ENCODE data around the gene MAN1B1.
A peak's percentile ranks its signal among the peaks of the same experiment; 100 is the strongest.
"Not testable (repeated sequence)": the region's sequence is repeated elsewhere in the genome, so short reads cannot be mapped to it uniquely, and the experiment has no call there.

The MAN1B1 gene

DNA sequence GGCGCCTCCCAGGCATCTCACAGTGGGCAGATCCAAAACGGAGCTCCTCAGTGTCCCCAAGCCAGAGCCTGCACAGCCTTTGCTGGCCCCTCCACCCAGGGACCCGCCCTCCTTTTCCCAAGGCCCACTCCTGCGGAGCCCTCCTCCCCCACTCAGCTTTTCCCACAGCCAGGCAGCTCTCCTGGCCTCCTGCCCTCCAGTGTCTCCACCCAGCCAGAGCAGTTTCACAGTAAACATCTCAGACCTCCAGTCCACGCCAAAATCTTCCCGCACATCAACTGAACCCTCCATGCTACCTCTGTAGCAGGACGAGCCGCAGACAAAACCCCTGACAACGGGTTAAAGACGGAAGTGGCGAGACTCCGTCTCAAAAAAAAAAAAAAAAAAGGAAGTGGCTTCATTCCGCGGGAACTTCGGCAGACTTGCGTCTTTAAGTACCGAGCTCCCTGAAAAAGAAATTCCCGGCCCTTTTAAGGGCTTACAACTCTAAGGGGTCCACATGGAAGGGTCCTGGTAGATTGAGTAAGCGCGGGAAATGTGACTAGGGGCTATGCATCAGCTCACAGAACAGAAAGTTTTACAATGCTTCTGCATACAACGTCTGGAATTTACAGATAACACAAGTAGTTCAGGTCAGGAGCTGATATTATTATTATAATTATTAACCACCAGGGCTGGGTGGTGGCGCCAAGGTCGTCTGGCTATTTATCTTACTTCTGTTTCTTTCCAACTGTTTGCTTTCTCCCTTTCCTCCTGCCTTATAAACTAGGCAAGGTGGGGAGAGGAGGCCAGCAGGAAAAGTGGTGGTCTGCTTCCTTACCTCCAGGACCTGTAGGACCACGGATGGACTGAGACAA, 40.7 kb downstream of the MAN1B1 start:
- DNase-seq (ENCODE audit: low spot score) = peak; percentile 72

DNA sequence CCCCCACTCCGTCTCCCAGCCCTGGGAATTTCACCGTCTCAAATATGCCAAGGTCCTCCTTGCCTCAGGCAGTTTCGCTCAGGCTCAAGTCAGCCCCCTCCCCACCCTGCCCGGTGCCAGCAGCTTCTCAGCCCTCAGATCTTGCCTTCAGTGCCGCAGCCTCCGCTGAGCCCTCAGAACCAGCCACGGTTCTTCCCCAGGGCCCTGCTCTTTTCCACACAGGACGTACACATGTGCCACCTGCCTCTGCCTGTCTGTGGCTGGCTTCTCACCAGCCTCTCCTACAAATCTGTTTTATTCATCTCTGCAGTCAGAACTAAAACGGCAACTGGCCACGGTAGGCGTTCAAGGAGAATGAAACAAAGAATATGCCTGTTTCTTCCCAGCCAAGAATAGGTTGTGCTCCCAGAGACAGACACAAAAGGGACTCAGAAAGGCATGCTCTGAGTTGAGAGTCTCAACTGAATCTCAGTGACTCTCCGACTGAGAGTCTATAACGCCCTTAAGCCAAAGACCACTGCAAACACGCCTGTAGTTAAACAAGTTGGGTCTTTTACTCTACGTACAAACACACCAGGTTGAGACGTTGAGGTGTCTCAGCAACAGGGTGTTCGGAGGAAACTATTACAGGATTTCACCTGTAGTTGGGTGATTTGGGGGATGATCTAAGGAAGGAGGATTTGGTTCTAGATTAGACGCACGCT, 41.5 kb downstream of the MAN1B1 start:
- peak; percentile 30 for DNase-seq (ENCODE audit: low spot score)

DNA sequence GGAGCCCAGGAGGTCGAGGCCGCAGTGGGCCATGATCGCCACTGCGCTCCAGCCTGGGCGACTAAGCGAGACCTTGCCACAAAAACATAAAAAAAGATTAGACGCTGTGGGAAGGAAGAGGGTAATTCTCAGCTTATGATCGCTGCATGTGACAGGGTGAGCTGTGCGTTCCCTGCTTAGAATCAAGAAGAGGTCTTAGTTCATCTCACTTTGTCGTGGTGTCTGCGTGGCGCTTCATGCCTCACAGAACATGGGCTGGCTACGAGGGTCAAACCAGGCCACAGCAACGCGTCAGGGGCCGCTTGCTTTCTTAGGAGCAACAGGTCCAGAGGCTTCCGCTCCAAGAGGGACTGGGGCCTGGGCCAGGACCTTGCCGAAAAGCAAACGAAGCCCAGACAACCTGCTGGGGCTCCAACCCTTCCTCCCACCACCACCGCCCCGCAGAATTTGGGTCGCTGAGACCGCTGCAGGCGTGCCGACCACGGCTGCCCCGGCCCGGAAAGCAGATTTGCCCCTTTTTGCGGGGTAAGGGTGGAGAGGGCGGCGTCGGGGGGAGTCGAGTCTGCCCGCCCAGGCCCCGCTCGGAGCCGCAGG, 42.2 kb downstream of the MAN1B1 start:
- peak; percentile 35 for DNase-seq (ENCODE audit: low spot score)

DNA sequence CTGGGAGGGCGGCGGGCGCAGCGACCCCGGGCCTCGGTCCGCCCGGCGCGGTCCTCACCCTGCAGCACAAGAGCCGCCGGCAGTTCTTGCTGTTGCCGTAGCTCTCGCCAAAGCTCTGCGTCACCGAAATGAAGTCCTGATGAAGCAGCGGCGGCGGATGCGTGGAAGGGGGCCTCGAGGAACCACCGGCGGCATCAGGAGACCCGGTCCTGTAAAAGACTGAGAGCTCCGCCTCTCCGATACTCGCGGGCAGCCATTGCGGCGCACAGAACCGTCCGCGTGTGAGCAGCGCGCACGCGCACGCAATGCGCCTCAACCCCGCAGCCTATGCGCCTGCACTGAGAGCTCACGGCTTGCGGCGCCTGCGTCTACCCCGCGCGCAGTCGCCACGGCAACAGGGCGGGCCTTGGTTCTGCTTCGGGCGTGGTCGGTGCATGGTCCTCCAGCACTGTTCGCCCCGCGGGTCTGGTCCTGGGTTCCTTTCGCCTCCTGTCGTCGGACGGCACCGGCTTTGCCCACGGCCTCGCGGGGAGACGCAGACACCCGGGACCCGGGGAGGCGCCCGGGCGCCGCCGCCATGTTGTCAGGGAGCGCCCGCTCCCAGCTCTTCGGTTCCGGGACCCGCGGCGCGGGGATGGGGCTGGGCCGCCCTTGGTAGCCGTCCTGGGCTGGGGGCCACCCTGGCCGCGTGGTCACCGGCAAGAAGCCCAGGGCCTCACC, 42.8 kb downstream of the MAN1B1 start:
- peak; percentile 95 for DNase-seq (ENCODE audit: low spot score)

DNA sequence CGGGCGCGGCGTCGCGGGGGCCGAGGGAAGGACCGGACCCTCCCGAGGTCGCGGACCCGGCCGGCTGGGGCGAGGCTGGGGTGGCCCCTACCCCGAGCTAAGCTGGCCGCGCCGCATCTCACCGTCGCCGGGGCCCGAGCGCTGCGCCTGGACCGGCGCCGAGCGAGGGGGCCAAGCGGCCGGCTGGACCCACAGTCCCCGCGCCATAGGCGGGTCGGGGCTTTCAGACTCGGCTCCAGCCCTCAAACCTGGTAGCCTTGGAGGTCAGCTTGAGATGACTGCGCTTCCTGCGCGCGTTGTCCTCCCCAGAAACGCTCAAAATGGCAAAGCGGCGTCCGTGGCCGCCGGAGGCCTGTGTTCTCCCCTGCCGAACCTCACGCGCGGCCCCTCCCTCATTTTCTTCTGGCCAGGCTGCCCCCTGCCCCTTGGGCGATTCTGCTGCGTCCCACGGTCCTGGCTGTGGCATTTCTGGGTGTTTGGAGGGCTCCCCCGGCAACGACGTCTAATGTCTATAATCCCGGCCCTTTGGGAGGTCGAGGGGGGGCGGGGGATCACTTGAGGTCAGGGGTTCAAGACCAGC, 43.5 kb downstream of the MAN1B1 start:
- DNase-seq (ENCODE audit: low spot score) = no peak

DNA sequence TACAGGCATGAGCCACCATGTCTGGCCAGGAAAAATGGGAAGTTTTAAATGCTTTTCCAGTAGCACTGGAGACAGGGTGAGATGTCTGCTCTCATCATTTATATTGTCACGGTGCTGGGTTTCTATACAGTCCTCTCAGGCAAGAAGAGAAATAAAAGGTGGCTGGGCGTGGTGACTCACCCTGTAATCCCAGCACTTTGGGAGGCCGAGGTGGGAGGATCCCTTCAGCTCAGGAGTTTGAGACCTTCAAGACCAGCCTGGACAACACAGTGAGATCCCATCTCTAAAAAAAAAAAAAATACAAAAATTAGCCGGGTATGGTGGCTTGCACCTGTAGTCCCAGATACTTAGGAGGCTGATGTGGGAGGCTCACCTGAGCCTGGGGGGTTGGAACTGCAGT, 47.4 kb downstream of the MAN1B1 start:
- no peak for DNase-seq (ENCODE audit: low spot score)

DNA sequence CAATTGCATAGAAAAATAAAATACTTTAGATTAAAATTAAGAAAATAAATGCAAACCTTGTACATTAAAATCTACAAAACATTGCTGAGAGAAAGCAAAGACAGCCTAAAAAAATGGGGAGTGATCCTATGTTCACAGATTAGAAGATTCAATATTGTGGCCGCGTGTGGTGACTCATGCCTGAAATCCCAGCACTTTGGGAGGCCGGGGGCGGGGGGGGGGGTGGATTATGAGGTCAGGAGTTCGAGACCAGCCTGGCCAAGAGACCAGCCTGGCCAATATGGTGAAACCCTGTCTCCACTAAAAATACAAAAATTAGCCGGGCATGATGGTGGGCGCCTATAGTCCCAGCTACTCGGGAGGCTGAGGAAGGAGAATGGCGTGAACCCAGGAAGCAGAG, 48.4 kb downstream of the MAN1B1 start:
- DNase-seq (ENCODE audit: low spot score) = not testable (repeated sequence)

DNA sequence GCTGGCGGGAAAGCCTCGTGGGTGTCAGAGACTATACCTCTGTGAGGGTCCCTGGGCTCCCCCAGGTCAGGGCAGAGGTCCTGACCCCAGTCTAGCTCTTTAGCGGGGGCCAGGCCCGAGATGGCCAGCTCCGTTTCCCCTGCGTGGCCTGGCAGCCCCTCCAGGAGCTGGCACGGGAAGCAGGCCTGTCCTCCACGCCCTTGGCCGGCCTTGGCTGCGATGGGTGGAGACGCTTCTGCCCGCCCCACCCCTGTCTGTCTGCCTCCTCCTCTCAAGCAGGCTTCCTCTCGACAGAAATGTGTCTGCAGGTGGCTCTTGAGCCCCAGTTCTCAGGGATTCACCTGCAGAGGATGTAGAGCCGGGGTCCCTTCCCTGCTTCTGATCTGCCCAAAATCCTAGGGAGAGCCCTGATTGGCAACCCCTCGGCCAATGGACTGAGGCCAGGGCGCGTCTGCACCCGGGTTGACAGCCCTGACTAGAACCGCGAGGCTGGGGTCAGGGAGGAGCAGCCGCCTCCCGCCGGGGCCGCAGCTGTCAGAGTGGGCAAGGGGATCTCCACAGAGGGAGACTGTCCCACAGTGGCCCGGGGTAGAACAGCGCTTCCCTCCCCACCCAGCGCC, 49.6 kb downstream of the MAN1B1 start:
- DNase-seq (ENCODE audit: low spot score) = peak; percentile 50

DNA sequence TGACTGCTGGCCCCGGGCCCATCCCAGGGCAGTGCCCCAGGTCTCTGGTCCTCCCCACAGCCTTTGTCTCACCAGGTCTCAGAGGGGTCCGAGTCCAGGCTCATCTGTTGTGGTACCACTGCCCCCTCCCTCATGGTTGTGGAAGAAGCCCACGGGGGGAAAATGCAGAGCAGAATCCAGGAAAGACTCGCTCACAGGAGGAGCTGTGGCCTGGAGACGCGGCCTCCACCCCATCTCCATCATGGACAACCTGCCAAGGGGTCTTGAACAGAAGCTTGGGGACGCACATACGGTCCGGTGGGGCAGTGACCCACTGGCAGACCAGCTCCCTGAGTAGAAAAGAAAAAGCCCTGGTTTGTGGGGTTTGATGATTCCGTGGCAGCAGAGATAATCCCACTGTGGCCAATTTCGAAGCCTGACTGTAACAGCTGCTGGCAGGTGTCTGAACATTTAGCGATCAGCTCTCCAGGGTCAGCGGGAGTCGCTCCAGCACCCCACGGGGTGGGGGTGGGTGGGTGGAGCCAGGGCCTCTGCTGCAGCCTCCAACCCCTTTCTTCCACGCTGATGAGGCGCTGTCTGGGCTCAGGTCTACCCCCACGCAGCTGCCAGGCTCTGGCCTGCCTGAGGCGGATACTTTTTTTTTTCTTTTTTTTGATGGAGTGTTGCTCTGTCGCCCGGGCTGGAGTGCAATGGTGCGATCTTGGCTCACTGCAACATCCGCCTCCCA, 50.3 kb downstream of the MAN1B1 start:
- DNase-seq (ENCODE audit: low spot score) = no peak

DNA sequence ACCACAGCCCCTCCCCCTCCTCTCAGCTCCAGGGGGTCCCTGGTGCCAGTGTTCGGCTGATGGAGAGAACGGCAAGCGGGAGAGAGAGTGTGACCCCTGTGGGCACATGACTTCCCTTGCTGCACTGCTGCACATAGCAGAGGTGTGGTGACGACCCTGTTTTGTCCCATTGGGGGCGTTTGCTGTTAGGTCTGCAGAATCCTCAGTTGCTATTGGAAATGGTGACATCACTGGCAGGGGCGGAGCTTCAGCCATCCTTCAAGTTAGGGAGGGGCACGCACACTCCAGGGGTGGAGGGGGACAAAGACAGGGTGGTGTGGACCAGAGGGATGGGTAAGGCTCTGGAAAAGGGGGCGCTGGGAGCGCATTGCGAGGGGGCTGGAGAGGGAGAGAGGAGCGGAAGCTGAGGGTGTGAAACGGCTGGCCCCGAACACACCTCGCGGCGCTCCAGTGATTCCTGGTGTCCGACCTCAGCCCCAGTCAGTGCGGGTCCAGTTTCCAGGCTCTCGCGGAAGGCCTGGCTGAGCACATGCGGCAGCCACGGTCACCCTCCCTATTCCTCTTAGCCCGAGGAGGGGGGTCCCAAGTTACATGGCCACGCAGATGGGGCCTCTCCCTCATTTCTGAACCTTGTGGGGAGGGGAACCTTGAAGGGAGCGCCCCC, 51.4 kb downstream of the MAN1B1 start:
- DNase-seq (ENCODE audit: low spot score) = no peak

DNA sequence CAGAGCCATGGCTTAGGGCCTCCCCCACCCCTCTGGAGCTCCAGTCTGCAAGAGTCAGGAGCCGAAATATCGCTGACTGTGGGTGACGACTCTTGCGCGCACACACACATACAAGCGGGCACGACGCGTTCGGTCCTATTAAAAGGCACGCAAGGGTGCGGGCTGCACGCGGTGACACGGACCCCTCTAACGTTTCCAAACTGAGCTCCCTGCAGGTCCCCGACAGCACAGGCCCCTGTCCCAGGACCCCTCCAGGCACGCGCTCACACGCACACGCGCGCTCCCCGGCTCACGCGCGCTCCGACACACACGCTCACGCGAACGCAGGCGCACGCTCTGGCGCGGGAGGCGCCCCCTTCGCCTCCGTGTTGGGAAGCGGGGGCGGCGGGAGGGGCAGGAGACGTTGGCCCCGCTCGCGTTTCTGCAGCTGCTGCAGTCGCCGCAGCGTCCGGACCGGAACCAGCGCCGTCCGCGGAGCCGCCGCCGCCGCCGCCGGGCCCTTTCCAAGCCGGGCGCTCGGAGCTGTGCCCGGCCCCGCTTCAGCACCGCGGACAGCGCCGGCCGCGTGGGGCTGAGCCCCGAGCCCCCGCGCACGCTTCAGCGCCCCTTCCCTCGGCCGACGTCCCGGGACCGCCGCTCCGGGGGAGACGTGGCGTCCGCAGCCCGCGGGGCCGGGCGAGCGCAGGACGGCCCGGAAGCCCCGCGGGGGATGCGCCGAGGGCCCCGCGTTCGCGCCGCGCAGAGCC, 52.1 kb downstream of the MAN1B1 start, which contains the start of gene GRIN1:
Gene GRIN1, plus strand, starts transcription at position 433 of the 746 bp plus-strand sequence. CDS start 333 bp downstream, outside the sequence.
- DNase-seq (ENCODE audit: low spot score) = no peak

DNA sequence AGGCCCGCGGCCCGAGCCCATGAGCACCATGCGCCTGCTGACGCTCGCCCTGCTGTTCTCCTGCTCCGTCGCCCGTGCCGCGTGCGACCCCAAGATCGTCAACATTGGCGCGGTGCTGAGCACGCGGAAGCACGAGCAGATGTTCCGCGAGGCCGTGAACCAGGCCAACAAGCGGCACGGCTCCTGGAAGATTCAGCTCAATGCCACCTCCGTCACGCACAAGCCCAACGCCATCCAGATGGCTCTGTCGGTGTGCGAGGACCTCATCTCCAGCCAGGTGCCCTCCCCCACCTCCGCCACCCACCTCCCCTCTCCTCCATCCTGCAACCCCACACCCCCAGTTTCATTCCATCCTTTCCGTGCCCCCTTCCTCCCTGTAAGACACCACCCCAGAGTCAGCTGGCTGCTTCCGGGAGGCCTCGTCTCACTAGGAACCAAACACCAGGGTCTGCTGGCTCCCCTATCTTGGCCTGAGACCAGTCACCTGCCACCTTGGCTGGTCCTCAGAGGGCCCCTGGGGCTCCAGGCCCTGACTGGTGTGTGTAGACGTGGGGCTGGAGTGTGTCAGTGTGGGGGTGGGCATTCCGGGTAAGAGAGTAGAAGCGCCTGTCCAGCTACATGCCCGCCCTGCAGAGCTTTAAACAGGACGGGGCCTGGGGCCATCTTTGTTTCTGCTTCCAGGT, 52.8 kb downstream of the MAN1B1 start:
- DNase-seq (ENCODE audit: low spot score) = no peak

DNA sequence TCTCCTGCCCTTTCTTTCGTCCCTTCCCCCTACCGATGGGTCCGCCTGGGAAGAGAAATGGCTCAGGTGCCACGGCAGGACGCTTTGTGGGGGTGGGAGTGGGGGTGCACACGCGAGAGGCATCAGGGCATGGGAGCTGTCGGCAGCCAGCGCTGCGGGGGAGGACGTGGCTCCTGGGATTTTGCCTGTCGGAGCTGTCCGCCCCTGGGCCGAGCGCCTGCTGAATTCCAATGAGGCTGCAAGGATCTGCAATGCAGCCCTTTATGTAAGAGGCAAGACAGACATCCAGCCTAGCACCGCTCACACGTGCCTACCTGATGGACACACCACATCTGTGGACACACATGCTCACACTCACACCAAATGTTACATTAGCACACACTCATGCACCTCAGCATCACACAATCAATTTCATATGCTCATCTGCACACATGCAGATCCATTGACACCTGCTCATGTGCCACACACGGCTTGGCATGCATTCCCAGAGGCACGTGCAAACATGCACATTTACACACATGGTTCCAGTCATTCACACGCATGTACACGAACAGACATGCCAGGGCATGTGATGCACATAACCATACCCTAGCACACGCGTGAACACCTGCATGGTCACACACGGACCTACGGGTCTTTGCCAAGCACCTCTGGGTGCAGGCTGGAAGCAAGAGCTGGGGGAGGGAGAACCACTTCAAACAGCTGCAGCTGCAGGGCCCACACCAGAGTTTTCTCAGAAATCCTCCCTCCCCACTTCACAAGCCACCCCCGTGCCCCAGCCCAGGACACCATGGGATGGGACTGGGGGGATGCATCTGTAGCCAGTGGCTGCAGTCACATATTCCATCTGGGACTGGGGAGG, 53.6 kb downstream of the MAN1B1 start:
- no peak for DNase-seq (ENCODE audit: low spot score)

DNA sequence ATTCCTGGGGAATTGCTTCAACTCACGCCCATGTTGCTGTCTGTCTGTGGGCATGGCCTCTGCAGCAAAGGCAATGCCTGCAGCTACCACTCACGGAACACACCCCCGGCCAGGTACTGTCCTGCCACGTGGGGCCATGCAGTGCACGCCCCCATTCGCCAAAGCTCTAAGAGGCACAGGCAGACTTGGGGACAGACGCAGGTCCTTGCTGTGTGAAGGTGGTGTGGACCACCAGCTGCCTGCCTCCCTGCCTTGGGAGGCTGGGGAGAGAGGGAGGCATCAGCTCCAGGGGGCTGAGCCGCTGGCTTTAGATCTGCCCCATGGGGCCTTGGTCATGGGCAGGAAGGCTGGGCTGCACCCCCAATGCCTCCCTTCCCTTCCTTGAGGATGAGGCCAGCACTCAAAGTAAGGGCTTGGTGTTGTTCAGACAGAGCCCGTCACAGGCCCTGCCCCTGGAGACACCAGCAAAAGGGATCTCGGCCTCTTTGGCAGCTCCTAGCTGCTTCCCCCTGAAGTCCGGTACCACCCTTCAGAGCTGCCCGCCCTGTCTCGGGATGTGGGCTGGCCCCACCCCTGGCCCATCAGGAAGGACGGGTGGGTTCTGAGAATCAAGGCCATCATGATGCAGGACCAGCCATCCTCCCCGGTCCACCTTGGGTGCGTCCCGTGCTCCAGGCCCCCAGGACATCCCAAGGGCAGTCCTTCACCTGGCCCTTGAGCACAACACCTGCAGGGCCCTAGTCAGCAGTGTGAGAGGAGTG, 54.4 kb downstream of the MAN1B1 start:
- no peak for DNase-seq (ENCODE audit: low spot score)

DNA sequence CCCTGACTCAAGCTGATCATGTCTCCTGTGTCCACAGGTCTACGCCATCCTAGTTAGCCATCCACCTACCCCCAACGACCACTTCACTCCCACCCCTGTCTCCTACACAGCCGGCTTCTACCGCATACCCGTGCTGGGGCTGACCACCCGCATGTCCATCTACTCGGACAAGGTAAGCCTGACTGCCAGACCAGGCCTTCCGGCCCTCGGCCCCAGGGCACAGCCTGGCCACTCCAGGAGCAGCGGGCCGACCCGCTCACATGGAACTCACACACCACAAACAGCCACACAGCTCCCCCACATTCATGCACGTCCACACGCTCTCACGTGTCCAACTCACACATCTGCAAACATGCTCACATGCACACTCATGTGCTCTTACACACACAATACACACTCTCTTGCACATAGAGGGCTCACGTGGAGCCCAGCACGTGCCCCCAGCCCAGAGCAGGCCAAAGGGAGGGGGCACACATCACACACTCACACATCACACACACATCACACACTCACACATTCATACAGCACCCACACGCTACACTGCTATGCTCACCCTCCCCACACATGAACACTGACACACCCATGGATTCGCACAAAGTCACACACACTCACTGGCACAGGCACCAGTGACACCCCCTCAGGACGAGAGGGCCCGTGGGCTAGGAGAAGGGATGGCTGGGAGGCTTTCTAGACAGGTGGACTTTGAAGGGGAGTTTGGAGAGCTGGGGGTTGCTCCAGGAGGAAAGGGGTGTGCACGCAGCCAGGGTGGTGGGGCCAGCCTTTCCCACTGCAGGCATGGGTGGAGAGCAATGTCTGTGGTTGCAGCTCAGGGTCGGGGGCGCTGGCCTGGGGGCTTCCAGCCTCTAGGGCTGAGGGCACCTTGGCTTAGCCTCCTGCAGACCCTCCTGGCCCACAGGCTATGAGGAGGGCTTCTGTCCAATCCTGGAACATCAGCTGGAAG, 55.5 kb downstream of the MAN1B1 start:
- no peak for DNase-seq (ENCODE audit: low spot score)

DNA sequence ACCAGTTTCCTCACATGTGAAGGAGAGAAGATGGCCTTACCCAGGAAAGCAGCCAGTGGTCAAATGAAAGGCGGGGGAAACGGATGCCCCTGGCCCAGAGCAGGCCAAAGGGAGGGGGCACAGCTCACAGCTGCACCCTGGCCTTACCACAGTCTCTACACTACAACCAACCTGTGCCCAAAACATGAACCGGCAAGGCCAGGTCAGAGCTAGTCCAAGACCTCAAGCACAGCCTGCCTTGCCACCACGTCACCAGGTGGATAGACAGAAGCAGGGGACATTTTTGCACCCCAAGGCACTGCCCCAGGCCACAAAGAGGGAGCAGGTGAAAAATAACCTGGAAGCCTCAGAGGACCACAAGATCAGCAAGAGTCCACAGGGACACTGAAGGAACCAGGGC, 56.7 kb downstream of the MAN1B1 start:
- no peak for DNase-seq (ENCODE audit: low spot score)
